Fibroblast of peridontal ligament (primary cell): ENCODE results near the gene SLC35A5.

Experiments used
- DNase-seq: peaks from one replicate; pipeline ENCODE4 v3.0.0-alpha.2; 2010; ENCODE audit errors: extremely low read depth

SLC35A5 gene

DNA sequence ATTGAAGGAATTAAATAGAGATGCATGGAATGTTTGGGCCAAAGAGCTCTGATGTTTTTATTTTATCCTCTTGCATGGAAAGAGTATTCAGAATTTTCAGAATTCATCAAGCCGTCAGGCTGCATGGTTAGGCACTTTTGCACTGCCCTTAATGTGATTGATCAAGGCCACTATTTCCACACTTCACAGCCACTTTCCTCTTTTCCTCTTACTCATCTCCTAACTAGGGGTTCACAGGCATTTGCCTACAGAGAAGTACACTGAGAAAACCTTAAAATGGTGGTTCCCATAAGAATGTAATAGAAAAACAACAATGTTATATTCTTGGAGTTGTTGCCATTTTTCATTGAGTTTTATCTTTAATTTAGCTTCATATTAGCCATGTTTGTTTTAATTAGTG, 10.9 kb downstream of the SLC35A5 start:
- DNase-seq, result no peak

GRCh38 chr3:112579232-112579631, 17.4 kb downstream of the SLC35A5 start:
- no peak for DNase-seq

GRCh38 chr3:112579697-112580096, 17.9 kb downstream of the SLC35A5 start:
- no peak for DNase-seq

GRCh38 chr3:112582244-112582874, 20.5 kb downstream of the SLC35A5 start:
- peak; percentile 90 for DNase-seq

GRCh38 chr3:112583105-112583504, 21.3 kb downstream of the SLC35A5 start:
- no peak for DNase-seq

DNA sequence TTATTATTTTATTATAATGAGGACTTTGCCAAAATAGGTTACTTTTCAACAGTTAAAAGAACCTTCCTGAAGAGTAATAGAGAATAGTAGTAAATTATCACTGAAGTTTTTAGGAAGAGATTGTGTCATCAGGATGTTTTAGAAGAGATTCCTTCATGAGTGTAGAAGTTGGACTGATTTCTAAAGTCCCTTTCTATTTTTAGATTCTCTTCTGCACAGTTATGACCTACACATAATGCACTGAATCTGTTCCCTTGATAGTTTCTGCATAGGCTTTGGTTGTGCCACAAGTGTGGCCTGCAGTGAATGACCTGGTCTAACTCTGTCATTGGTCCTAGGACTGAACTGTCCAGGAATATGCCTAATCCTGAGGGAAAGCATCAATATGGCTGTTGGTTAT, 23.9 kb downstream of the SLC35A5 start:
- DNase-seq, result peak; percentile 38

DNA sequence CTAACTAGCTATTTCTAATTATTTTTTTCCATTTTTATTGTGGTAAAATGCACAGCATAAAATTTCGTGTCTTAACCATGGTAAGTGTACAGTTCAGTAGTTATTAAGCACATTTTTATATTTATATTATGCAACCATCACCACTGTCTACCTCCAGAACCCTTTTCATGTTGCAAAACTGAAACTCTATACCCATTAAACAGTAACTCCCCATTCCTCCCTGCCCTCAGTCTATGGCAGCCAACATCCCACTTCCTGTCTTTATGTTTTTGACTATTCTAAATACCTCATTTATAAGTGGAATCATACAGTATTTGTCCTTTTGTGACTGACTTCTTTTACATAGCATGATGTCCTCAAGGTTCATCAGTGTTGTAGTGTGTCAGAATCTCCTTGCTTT, 25.5 kb downstream of the SLC35A5 start:
- no peak for DNase-seq

DNA sequence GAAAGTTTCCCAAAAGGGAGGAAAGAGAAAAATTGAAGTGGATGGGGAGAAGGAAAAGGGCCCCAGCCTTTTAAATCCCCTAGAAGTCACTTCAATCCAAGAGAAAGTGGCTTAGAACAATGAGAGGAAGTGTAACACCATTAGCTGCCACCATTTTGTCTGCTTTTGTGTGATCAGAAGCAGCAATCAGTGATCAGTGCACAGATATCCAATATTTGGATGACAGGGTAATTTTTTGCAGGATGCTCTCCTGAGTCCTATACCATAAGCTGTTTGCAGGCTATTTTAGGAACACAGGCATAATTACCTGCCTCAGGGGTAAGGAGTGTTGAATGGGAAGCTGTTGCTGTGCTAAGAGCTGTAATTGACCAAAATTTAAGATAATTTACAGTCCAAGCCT, 31.4 kb downstream of the SLC35A5 start:
- no peak for DNase-seq

GRCh38 chr3:112594856-112595255, 33.0 kb downstream of the SLC35A5 start:
- DNase-seq, result no peak

DNA sequence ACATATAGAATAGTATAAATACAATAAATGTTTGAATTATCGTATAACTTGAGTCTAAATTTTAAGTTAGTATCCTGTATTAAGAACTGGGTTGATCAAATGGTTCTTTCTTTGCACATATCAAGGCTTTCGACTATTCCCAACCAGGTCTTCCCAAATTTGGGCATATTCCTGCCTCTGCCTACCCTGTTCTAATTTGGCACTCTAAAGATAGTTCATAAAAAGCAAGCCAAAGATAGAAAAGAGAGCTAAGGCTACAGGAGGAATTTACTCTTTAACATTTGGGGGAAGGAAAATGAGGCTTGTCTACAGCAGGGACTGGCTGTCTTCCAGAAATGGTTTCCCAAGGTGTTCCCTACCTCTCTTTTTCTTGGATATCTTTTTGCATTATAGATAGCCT, 36.1 kb downstream of the SLC35A5 start:
- no peak for DNase-seq

- peak; percentile 55 for DNase-seq
These were observed 36.9 kb downstream of the SLC35A5 start for GRCh38 chr3:112598731-112599130.

GRCh38 chr3:112602217-112602838, 40.5 kb downstream of the SLC35A5 start:
- peak; percentile 25 for DNase-seq

- DNase-seq, result peak; percentile 96
These were observed 42.7 kb downstream of the SLC35A5 start for GRCh38 chr3:112604536-112604935.

DNA sequence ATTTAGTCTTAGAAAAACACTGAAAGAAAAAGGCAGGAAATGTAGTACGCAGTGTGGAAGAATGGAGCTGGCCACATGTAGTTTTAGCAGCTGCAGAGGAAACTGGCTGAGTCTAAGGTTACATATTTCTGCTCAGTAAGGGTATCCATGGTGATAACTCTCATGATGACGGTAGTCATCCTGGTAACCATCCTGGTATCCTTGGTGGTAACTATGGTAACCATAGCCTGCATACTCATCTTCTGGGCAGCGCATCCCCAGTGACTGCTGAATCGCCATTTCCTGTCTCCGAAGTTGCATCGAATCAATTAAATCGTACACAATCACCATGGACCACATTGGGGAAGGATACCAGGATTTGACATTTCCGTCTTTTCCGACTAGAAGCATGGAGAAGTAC, 43.4 kb downstream of the SLC35A5 start:
- DNase-seq, result peak; percentile 98

DNA sequence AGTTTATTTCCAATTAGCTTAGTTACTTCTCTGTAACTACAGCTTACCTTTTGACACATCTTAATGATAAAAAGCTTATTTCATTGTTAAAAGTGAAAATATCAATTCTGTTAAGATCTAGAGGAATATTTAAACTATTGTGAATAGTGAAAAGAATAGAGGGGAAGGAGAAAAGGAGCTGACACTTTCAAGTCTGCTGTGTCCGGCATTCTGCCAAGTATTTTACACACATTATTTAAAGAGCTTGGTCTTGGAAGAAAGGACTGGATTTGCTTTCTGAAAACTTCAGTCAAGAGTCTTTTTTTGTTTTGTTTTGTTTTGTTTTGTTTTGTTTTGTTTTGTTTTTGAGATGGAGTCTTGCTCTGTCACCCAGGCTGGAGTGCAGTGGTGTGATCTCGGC, 44.3 kb downstream of the SLC35A5 start:
- no peak for DNase-seq

DNA sequence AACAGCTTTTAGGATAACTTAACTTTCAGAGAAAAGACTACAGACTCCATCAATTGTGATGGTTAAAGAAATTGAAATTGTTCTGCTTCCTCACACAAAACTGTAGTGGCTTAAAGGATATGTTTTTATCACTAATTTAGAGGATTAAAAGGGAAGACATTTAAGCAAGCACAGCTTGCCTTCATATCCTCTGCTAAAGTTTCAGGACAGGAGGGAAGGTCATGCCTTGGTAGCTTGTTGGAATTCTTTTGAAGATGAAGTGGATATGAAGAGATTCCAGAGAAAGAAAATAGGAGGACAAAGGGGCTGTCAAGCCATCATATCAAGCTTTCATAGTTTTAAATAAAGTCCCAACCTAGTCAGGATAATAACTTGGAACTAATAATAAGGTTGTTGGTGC, 46.0 kb downstream of the SLC35A5 start:
- DNase-seq, result no peak

DNA sequence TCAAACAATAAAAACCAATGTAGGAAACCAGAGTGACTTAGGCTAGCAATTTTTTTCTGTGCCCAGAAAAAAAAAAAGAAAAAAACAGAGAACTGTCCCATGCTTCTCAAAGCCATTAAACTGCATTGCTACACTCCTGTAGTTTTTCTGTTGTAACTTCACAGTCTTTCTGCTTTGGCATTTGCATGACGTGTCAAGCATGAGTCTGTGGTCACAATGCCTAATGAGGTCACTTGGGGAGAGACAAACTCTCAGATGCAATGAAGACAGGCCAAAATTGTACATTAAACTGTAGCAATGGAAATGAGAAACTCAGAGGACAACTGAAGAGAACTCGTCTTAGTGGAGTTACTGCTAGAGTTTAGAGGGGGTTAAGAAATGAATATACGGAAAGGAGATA, 48.3 kb downstream of the SLC35A5 start:
- DNase-seq, result peak; percentile 91

DNA sequence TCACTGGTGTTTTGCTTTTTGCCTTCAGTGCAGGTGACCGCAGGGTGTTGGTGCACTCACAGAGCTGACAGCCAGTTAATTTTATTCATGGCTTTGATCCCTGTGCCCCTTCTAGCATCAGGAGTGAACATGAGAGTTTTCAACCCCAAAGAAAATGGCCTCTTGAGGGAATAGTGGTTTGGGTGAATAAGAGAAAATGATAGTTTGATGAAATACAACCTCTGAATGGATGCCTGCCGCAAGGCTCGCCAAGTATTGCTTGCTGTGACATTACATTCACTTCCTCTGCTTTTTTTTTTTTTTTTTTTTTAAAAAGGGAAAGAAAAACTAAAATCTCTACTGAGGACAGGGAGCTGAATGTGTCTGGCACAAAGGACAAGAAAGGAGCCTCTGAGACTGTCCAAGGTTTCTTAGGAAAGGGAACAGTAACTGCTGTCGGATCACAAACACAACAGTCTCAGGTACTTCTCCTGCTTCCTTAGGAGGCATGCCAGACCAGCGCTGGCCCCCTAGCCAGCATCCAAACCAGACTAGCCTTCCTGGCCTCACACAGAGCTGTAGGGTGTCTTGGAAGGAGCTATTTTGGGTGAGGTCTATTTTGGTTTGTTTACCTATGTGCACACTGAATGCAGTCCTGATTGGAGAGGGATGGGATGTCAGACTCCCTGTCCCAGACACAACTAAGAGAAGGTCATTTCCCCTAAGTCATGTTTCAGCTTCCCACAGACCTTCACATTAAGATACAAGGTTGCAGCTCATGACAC, 50.1 kb downstream of the SLC35A5 start:
- DNase-seq, result peak; percentile 85

DNA sequence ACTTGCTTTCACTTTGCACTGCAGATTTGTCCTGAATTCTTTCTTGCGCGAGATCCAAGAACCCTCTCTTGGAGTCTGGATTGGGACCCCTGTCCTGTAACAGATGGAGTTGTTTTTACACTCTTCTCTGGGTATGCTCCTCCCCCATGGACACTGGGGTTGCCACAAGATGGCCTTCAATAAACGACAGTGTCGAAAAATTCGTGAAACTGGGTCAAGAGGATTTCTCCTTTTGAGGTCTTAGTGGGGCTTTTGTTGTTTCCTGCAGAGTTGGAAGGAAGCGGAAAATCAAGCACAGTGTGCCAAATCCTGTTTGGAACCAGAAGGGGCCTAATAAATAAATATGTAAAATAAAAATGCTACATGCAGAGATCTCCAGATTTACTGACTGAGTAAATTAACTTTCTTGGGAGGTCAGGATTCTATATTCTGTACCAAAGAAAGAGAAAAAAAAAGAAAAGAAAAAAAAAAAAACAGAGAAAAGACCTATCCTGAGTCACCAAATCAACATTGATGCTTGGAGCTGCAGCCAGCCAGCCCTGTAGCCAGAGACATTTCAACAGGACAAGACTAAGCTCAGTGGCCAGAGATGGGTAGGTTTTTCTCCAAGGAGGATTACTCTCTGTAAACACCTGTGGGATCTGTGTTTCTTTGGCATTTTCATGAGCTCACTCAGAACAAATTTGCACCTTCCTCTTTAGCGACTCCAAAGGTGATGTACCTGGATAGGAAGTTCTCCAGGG, 54.3 kb downstream of the SLC35A5 start:
- no peak for DNase-seq

DNA sequence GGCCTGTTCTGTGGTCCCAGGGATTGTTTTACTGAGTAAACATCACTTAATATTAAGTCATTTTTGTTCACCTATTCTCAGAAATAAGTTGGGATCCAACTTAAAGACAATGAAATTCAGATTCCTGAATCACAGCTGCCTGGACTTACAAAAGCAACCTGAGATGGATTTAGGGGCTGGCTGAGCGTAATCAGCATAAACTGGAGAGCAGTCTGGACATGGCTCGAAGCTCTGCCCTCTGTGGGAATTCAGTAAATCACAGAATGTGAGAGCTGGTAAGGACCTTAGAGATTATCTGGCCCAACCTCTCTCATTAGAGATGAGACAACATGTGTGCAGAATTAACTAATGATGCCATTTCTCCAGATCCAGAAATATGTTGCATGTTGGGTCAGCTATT, 55.4 kb downstream of the SLC35A5 start:
- DNase-seq, result no peak

- no peak for DNase-seq
These were observed 57.5 kb downstream of the SLC35A5 start for GRCh38 chr3:112619295-112619694.

DNA sequence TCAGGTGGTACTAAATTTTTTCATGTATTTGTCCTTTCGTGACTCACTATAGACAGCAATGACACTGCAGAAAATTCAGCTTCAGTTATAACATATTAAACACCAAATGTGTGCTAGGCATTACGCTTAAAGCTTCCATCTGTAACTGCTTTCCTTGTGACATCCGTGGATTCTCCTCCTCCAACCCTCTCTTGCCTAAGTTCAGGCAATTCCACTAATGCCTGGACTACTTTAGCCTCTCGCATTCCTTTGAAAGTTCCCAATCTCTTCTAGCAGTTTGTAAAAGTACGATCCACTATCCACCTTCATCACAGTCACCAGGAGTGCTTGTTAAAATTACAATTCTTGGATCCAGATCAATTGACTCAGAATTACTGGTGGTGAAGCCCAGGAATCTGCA, 61.4 kb downstream of the SLC35A5 start:
- no peak for DNase-seq
